T-cell (primary cell): ENCODE data around the gene EZR. TPM values are rescaled to one million over a fixed set of nuclear protein-coding genes. Genes with fewer than 3 reads are reported as not detected.

Source experiments
- ATAC-seq, 4 experiments: fragments of 200-7000 bp in 3 of 4; fragments of 150-1000 bp in 1 of 4; cut with Tn5 transposase; replicated peaks in 1 of 4; 1 replicate in 3 of 4; 2 replicates in 1 of 4; pipeline ENCODE4 v1.10.0; 2021; ENCODE audit warnings: moderate library complexity in 3 of 4, mild to moderate bottlenecking in 2 of 4, moderate number of reproducible peaks in 1 of 4
- CTCF ChIA-PET, 2 donors: fragments of 300-600 bp; sonication (Branson Sonifier 250); formaldehyde crosslinking; loops; one replicate each; lab custom pipeline; 2022; ENCODE audit warnings: antibody characterized with exemption in 2 of 2; lab: Charles Lee
- POLR2A ChIA-PET, 2 donors: fragments of 300-600 bp; sonication (Branson Sonifier 250); formaldehyde crosslinking; loops; one replicate each; lab custom pipeline; 2022; ENCODE audit warnings: antibody characterized with exemption in 2 of 2; lab: Charles Lee
- DNase-seq, 35 experiments: peaks; one replicate each; pipeline versions ENCODE4 v3.0.0 to v3.0.0-alpha.2; 2013 to 2023
- H3K27ac ChIP-seq: one replicate; pipeline ENCODE4 v1.5.1; 2013; ENCODE audit warnings: low read length
- H3K27me3 ChIP-seq, 2 experiments: replicated peaks in 1 of 2; 1 replicate in 1 of 2; 2 replicates in 1 of 2; pipeline versions ENCODE4 v1.6.1 to v1.7.0; 2013; ENCODE audit warnings: low read length in 1 of 2, mixed read lengths in 1 of 2; ENCODE audit not compliant: control insufficient read depth in 2 of 2, insufficient read depth in 2 of 2; ENCODE audit errors: extremely low read depth in 1 of 2
- H3K36me3 ChIP-seq, 2 donors: 1 replicate in 1 of 2; 2 replicates in 1 of 2; pipeline versions ENCODE4 v1.6.1 to v1.7.0; 2013; ENCODE audit warnings: low read length in 1 of 2; ENCODE audit not compliant: control insufficient read depth in 2 of 2, insufficient read depth in 1 of 2; ENCODE audit errors: extremely low read depth in 1 of 2
- H3K4me1 ChIP-seq, 2 experiments: 1 replicate in 1 of 2; 2 replicates in 1 of 2; pipeline versions ENCODE4 v1.6.1 to v1.7.0; 2013; ENCODE audit warnings: low read length in 2 of 2, mixed read lengths in 1 of 2; ENCODE audit not compliant: insufficient read depth in 2 of 2, control insufficient read depth in 1 of 2; ENCODE audit errors: extremely low read depth in 1 of 2
- H3K4me3 ChIP-seq, 2 donors: 1 replicate in 1 of 2; 2 replicates in 1 of 2; pipeline versions ENCODE4 v1.5.1 to v1.7.0; 2013; ENCODE audit warnings: mild to moderate bottlenecking in 2 of 2, low read length in 1 of 2, moderate library complexity in 1 of 2; ENCODE audit not compliant: control insufficient read depth in 1 of 2; ENCODE audit errors: extremely low read depth in 1 of 2
- H3K9me3 ChIP-seq: 2 replicates; pipeline ENCODE4 v1.7.0; 2013
- H3K27ac Mint-ChIP-seq, 2 donors: one replicate each; pipeline ENCODE4 v1.8.0; 2020 to 2021; ENCODE audit warnings: mild to moderate bottlenecking in 2 of 2, mixed read lengths in 2 of 2
- H3K27me3 Mint-ChIP-seq, 2 donors: one replicate each; pipeline ENCODE4 v1.8.0; 2021 to 2022; ENCODE audit warnings: mixed read lengths in 2 of 2
- H3K36me3 Mint-ChIP-seq: one replicate; pipeline ENCODE4 v1.8.0; 2021; ENCODE audit warnings: mixed read lengths
- H3K4me1 Mint-ChIP-seq, 3 donors: one replicate each; pipeline ENCODE4 v1.8.0; 2020 to 2022; ENCODE audit warnings: mixed read lengths in 3 of 3, mild to moderate bottlenecking in 1 of 3
- H3K4me3 Mint-ChIP-seq, 3 donors: one replicate each; pipeline ENCODE4 v1.8.0; 2020 to 2022; ENCODE audit warnings: mild to moderate bottlenecking in 3 of 3, mixed read lengths in 3 of 3, moderate library complexity in 3 of 3
- H3K9me3 Mint-ChIP-seq, 3 donors: one replicate each; pipeline ENCODE4 v1.8.0; 2020 to 2022; ENCODE audit warnings: mixed read lengths in 3 of 3
- WGBS: methylation state at CpG from one replicate; pipeline ENCODE4 v1.1.5; 2013; ENCODE audit warnings: missing lambda C conversion rate; ENCODE audit not compliant: insufficient coverage; 5-methylcytosine and 5-hydroxymethylcytosine counted together
- total RNA-seq, 35 experiments: library from RNA in 6 of 35; stranded (reverse) in 6 of 35; fragments of 120-200 nt in 1 of 35; gene quantifications; one replicate each; pipeline versions ENCODE4 v1.2.1 to v1.2.4 and lab custom pipeline; 2013 to 2026

The EZR gene
- total RNA-seq, 5 donors from 2014 or later (not counting 1 experiment from before 2014, with no cell fraction given) = 176 to 286 (median 272) TPM

DNA sequence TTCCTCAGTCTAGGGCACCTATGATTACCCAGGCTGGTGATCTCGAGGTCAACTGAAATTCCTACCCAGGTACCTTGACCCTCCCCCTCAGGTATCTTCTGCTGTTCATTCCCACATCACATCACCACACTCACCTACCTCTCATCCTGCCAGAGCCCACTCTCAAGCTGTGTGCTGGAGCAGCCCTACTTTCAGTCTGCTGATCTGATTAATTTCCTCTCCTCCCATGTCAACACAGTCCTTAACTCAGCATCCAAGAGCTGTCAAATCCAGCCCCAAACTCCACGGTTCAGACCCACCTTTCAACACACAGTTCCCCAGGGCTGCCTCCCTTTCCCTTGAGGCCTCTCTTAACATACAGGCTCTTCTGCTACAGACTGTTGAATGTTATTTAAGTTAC lies 42.4 kb downstream of the EZR start:
- H3K4me1 ChIP-seq = peaks cover 2 to 30% of the 10 kb centered on the region in 2 experiments
- no peak overlapping the region for H3K4me3 ChIP-seq
- Mint-ChIP-seq H3K9me3 (no peaks in the 10 kb centered on the region), H3K4me1 (peaks cover 51 to 68% (median 68%) of the 10 kb centered on the region in 3 donors), H3K4me3 (no peak overlapping the region), H3K36me3 (peaks cover 76% of the 10 kb centered on the region), H3K27ac (peak overlapping the region; percentile 52 to 53), H3K27me3 (no peaks in the 10 kb centered on the region)
- H3K27ac ChIP-seq = peak overlapping the region; percentile 7
- no peaks in the 10 kb centered on the region for H3K9me3 ChIP-seq
- ChIA-PET CTCF (interaction anchor here in 1 of 2 donors (0.5 kb wide), 1 partner anchor 79 kb away, joined by 3 read pairs; no protein-coding TSS in a partner anchor), POLR2A (no interaction called here)
- ATAC-seq = peak in 1 of 4 experiments; percentile 3
- WGBS = 89% methylated on average over 1 of the region's 2 CpGs
- H3K27me3 ChIP-seq = no peaks in the 10 kb centered on the region
- DNase-seq = no peak
- peaks cover 21 to 92% of the 10 kb centered on the region in 2 donors for H3K36me3 ChIP-seq

DNA sequence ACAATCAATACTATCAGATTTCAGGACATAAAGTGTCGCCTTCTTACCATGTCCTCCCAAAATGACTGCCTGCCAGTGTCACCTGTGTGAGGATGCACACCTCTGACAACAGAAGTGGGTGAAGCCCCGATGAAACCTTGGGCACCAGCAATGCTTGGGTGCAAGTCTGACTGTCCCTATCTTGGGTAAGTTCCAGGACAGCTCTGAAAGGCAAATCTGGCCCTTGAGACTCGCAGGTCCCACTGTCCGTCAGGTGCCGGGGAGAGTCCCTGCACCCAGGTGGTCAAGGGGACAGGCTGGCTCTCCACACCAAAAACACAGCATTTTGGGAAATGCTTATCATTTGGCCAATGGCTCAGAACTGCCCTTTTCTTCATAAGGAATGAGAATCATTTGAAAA lies 43.3 kb downstream of the EZR start:
- H3K9me3 Mint-ChIP-seq = no peaks in the 10 kb centered on the region
- ChIA-PET POLR2A (no interaction called here), CTCF (interaction anchor here in 1 of 2 donors (0.5 to 0.6 kb wide), 2 partner anchors 15 to 582 kb away, joined by 6 to 10 read pairs; no protein-coding TSS in a partner anchor)
- DNase-seq (no peak), ATAC-seq (no peak)
- H3K27ac Mint-ChIP-seq = peak overlapping the region in 1 of 2 donors; percentile 11
- Histone ChIP-seq H3K27me3 (no peaks in the 10 kb centered on the region), H3K4me3 (no peak overlapping the region), H3K36me3 (peaks cover 16 to 92% of the 10 kb centered on the region in 2 donors), H3K27ac (no peak overlapping the region), H3K4me1 (peaks cover 8 to 39% of the 10 kb centered on the region in 2 experiments), H3K9me3 (no peaks in the 10 kb centered on the region)
- 98% methylated on average over 5 of the region's 5 CpGs for WGBS
- no peak overlapping the region for H3K4me3 Mint-ChIP-seq
- peaks cover 76% of the 10 kb centered on the region for H3K36me3 Mint-ChIP-seq
- H3K4me1 Mint-ChIP-seq = peaks cover 55 to 73% (median 72%) of the 10 kb centered on the region in 3 donors
- no peaks in the 10 kb centered on the region for H3K27me3 Mint-ChIP-seq

DNA sequence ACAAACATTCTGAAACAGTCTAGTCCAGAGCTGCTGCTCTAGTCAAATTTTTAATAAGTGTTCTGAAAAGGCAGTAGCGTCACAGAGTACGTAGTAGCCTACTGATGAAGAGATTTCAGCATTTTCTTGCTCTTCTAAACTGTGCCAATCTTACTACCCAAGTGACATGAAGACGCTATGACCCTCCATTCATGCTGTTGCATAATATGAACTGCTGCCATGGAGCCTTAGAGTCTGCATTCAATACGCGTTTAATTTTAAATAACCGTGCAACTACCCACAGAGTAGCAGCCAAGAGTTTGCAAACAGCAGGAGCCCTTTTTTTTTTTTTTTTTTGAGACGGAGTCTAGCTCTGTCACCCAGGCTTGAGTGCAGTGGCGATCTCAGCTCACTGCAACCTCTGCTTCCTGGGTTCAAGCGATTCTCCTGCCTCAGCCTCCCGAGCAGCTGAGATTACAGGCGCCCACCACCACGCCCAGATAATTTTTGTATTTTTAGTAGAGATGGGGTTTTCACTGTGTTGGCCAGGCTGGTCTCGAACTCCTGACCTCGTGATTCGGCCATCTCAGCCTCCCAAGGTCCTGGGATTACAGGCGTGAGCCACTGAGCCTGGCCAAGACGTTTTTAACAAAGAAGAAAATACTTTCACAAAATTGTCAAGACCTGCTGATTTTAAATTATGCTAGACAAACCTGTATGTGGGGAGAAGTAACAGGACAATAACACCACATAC lies 44.3 kb downstream of the EZR start:
- Histone ChIP-seq H3K4me3 (no peak overlapping the region), H3K27me3 (no peaks in the 10 kb centered on the region), H3K9me3 (no peaks in the 10 kb centered on the region), H3K4me1 (peaks cover 8 to 46% of the 10 kb centered on the region in 2 experiments), H3K27ac (no peak overlapping the region), H3K36me3 (peaks cover 16 to 95% of the 10 kb centered on the region in 2 donors)
- ATAC-seq (no peak), DNase-seq (no peak)
- ChIA-PET CTCF (interaction anchor here in 1 of 2 donors (0.6 kb wide), 2 partner anchors 131 to 202 kb away, joined by 3 to 4 read pairs; no protein-coding TSS in a partner anchor), POLR2A (interaction anchor here (0.5 to 1.2 kb wide), 6 partner anchors 9 to 516 kb away, joined by 3 to 6 read pairs (median 4); no protein-coding TSS in a partner anchor)
- Mint-ChIP-seq H3K27me3 (no peaks in the 10 kb centered on the region), H3K27ac (peak overlapping the region; percentile 22 to 74), H3K4me1 (peaks cover 56 to 72% (median 70%) of the 10 kb centered on the region in 3 donors), H3K9me3 (no peaks in the 10 kb centered on the region), H3K4me3 (peak overlapping the region in 1 of 3 donors; percentile 3), H3K36me3 (peaks cover 77% of the 10 kb centered on the region)
- WGBS = 100% methylated on average over 9 of the region's 17 CpGs

DNA sequence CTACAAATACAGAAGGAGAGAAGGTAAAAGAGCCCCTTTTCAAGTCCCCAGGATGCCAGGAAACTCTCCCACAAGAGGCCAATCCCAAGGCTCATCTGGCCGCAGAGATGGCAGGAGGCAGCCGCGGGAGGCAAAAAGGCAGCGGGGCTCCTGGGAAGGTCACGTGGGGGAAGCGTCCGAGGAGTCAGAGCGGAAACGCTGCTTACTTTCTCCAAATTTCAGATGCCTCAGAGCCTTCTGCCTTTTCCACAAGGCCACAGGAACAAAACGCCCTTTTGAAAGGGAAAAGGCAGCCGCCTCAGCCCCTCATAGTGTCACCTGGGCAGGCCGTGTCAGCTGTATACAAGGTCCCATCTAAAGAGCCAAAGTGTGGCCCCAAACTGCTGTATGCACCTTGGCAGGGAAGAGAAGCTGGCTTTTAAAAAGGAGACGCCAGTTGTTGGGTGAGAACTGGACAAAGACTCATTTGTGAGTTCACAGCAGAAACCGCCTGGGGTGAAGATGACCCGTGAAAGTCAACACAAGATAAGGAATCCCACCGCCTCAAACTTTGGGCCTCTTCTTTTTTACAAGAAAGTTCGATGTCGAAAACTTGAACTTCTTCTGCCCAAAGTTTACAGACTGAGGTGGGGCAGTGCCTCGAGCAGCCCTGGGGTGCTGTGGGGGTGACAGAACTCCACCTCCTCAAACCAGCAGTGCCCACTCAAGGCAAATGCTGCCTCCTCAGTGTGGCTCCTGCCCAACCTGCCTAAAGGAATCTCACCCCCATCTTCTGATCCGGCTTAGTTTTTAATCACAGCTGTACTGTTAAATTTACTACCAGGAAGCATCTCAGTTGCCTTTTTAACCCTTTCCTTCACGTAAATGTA lies 45.4 kb downstream of the EZR start:
- ATAC-seq = no peak
- peak overlapping the region in 1 of 3 donors; percentile 10 for H3K4me3 Mint-ChIP-seq
- H3K9me3 Mint-ChIP-seq = no peaks in the 10 kb centered on the region
- peak overlapping the region; percentile 77 to 91 for H3K27ac Mint-ChIP-seq
- Histone ChIP-seq H3K4me3 (no peak overlapping the region), H3K4me1 (peaks cover 8 to 46% of the 10 kb centered on the region in 2 experiments), H3K9me3 (no peaks in the 10 kb centered on the region), H3K27me3 (no peaks in the 10 kb centered on the region), H3K36me3 (peaks cover 16 to 97% of the 10 kb centered on the region in 2 donors), H3K27ac (peak overlapping the region; percentile 61)
- no peak for DNase-seq
- H3K27me3 Mint-ChIP-seq = no peaks in the 10 kb centered on the region
- peaks cover 80% of the 10 kb centered on the region for H3K36me3 Mint-ChIP-seq
- ChIA-PET CTCF (no interaction called here), POLR2A (interaction anchor here (0.5 to 1.4 kb wide), 4 partner anchors 9 to 165 kb away, joined by 3 to 6 read pairs (median 4); no protein-coding TSS in a partner anchor)
- peaks cover 61 to 67% (median 65%) of the 10 kb centered on the region in 3 donors for H3K4me1 Mint-ChIP-seq
- 95% methylated on average over 15 of the region's 21 CpGs for WGBS

DNA sequence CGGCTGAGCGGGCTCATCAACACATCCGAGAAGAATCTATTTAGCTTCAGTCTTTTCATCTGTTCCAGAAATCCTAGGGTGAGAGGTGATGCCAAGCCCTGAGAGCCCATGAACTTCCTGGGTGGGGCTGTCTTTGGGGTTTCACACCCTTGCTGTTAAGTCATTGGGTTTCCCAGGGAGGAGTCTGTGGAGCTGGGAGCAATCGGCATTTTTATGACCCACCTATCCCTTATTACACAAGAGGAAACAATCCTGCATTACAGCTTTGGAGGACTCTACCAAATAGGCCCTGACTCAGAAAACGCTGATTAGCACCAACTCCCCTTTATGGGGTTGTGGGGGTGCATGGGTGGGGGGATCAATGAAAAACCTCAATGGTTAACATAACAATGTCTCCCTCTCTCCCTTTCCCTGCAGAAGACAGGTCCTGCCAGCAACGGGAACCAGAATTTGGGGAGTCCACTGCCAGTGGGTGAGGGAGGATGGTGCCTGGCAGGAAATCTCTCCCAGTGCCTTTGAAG lies 46.3 kb downstream of the EZR start:
- 90% methylated on average over 3 of the region's 6 CpGs for WGBS
- Histone ChIP-seq H3K9me3 (no peaks in the 10 kb centered on the region), H3K36me3 (peaks cover 16 to 98% of the 10 kb centered on the region in 2 donors), H3K4me3 (no peak overlapping the region), H3K4me1 (peaks cover 8 to 46% of the 10 kb centered on the region in 2 experiments), H3K27ac (peak overlapping the region; percentile 61), H3K27me3 (no peaks in the 10 kb centered on the region)
- H3K4me3 Mint-ChIP-seq = peak overlapping the region in 1 of 3 donors; percentile 10
- peaks cover 79% of the 10 kb centered on the region for H3K36me3 Mint-ChIP-seq
- ChIA-PET CTCF (interaction anchor here (0.5 to 1.3 kb wide), 3 partner anchors 48 to 626 kb away, joined by 3 to 9 read pairs (median 3); no protein-coding TSS in a partner anchor), POLR2A (interaction anchor here in 1 of 2 donors (1.4 kb wide), 1 partner anchor 10 kb away, joined by 4 read pairs; no protein-coding TSS in a partner anchor)
- H3K9me3 Mint-ChIP-seq = no peaks in the 10 kb centered on the region
- DNase-seq = peak in 1 of 35 experiments; percentile 51
- H3K27ac Mint-ChIP-seq = peak overlapping the region; percentile 77 to 91
- peak in 1 of 4 experiments; percentile 13 for ATAC-seq
- peaks cover 53 to 63% (median 62%) of the 10 kb centered on the region in 3 donors for H3K4me1 Mint-ChIP-seq
- H3K27me3 Mint-ChIP-seq = no peaks in the 10 kb centered on the region
